GM23338 (cell line): ENCODE data around the gene KLHL40. TPM values are rescaled to one million over a fixed set of nuclear protein-coding genes. Genes with fewer than 3 reads are reported as not detected.

Experiments
- ATAC-seq: fragments of 200-7000 bp; cut with Tn5 transposase; 3 replicates; pipeline ENCODE4 v1.9.1; 2020
- DNase-seq: peaks from one replicate; pipeline ENCODE4 v3.0.0-alpha.2; 2015; ENCODE audit warnings: low spot score
- H2AFZ ChIP-seq: fragments of 200-600 bp; sonication (generic); 2 replicates; pipeline ENCODE4 v1.8.0; 2016; ENCODE audit warnings: antibody characterized with exemption, mild to moderate bottlenecking, moderate library complexity
- H3F3A ChIP-seq: fragments of 200-600 bp; sonication (generic); replicated peaks from 2 replicates; pipeline ENCODE4 v1.8.0; 2017; ENCODE audit warnings: antibody characterized with exemption, mixed run types, low read depth
- H3K27ac ChIP-seq: fragments of 200-600 bp; sonication (generic); 2 replicates; pipeline ENCODE4 v1.6.1; 2016; ENCODE audit warnings: low read depth
- H3K27me3 ChIP-seq: fragments of 200-600 bp; sonication (generic); 2 replicates; pipeline ENCODE4 v1.8.0; 2016; ENCODE audit warnings: mild to moderate bottlenecking, mixed run types, moderate library complexity; ENCODE audit not compliant: insufficient read depth
- H3K36me3 ChIP-seq: fragments of 200-600 bp; sonication (generic); 2 replicates; pipeline ENCODE4 v1.8.0; 2016; ENCODE audit warnings: mild to moderate bottlenecking; ENCODE audit not compliant: insufficient read depth
- H3K4me1 ChIP-seq: fragments of 200-600 bp; sonication (generic); 2 replicates; pipeline ENCODE4 v1.8.0; 2016; ENCODE audit warnings: mild to moderate bottlenecking, moderate library complexity; ENCODE audit not compliant: insufficient read depth
- H3K4me2 ChIP-seq: fragments of 200-600 bp; sonication (generic); 2 replicates; pipeline ENCODE4 v1.7.1; 2017; ENCODE audit warnings: mixed run types
- H3K4me3 ChIP-seq: fragments of 200-600 bp; sonication (generic); 2 replicates; pipeline ENCODE4 v1.6.1; 2016; ENCODE audit warnings: mixed run types
- H3K79me2 ChIP-seq: fragments of 200-600 bp; sonication (generic); replicated peaks from 2 replicates; pipeline ENCODE4 v1.8.0; 2017; ENCODE audit warnings: mild to moderate bottlenecking; ENCODE audit not compliant: insufficient read depth
- H3K9me2 ChIP-seq: fragments of 200-600 bp; sonication (generic); 2 replicates; pipeline ENCODE4 v1.8.0; 2017; ENCODE audit not compliant: insufficient read depth
- H4K20me1 ChIP-seq: fragments of 200-600 bp; sonication (generic); replicated peaks from 2 replicates; pipeline ENCODE4 v1.8.0; 2017; ENCODE audit warnings: mild to moderate bottlenecking; ENCODE audit not compliant: insufficient read depth
- H3K27ac Mint-ChIP-seq: 2 replicates; pipeline ENCODE4 v1.8.0; 2020; ENCODE audit warnings: inconsistent platforms, mild to moderate bottlenecking, moderate library complexity, mixed read lengths
- H3K27me3 Mint-ChIP-seq: 3 replicates; pipeline ENCODE4 v1.8.0; 2022; ENCODE audit warnings: low read depth, mild to moderate bottlenecking, moderate library complexity, mixed read lengths, inconsistent platforms; ENCODE audit not compliant: insufficient read depth, poor library complexity
- H3K36me3 Mint-ChIP-seq: 3 replicates; pipeline ENCODE4 v1.8.0; 2021; ENCODE audit warnings: low read depth, mild to moderate bottlenecking, inconsistent platforms, moderate library complexity, mixed read lengths
- H3K4me1 Mint-ChIP-seq: 3 replicates; pipeline ENCODE4 v1.8.0; 2020; ENCODE audit warnings: mild to moderate bottlenecking, inconsistent platforms, mixed read lengths
- H3K4me3 Mint-ChIP-seq: 3 replicates; pipeline ENCODE4 v1.8.0; 2021; ENCODE audit warnings: moderate library complexity, mild to moderate bottlenecking, inconsistent platforms, mixed read lengths
- H3K9me3 Mint-ChIP-seq: 3 replicates; pipeline ENCODE4 v1.8.0; 2020; ENCODE audit warnings: moderate library complexity, mild to moderate bottlenecking, inconsistent platforms, mixed read lengths
- CREB1 ChIP-seq: fragments of 250-450 bp; sonication (Bioruptor Pico); IDR thresholded peaks from 2 replicates; pipeline ENCODE4 v1.5.0; 2020; ENCODE audit warnings: low read depth, mild to moderate bottlenecking, moderate library complexity
- CTCF ChIP-seq, 2 experiments: fragments of 200-600 bp in 1 of 2; sonication (generic) in 1 of 2; conservative IDR thresholded peaks; 2 replicates each; pipeline versions ENCODE4 v1.5.1 to v1.6.1; 2016 to 2017; ENCODE audit warnings: antibody characterized with exemption in 2 of 2, low read depth in 2 of 2, mild to moderate bottlenecking in 2 of 2, moderate library complexity in 1 of 2
- ETS1 ChIP-seq: IDR thresholded peaks from 2 replicates; pipeline ENCODE4 v1.6.1; 2016; ENCODE audit warnings: antibody characterized with exemption
- EZH2 ChIP-seq: fragments of 200-600 bp; sonication (generic); IDR thresholded peaks from one replicate; pipeline ENCODE4 v1.8.0; 2017; ENCODE audit warnings: antibody characterized with exemption, mild to moderate bottlenecking, low read depth; ENCODE audit not compliant: unreplicated experiment
- EZH2phosphoT487 ChIP-seq: fragments of 200-600 bp; sonication (generic); IDR thresholded peaks from one replicate; pipeline ENCODE4 v1.8.1; 2018; ENCODE audit warnings: antibody characterized with exemption; ENCODE audit not compliant: unreplicated experiment
- JUNB ChIP-seq: IDR thresholded peaks from one replicate; pipeline ENCODE4 v1.6.1; 2016; ENCODE audit warnings: antibody characterized with exemption; ENCODE audit not compliant: unreplicated experiment
- NANOG ChIP-seq: IDR thresholded peaks from 2 replicates; pipeline ENCODE4 v1.6.1; 2016; ENCODE audit warnings: antibody characterized with exemption, borderline replicate concordance
- POLR2AphosphoS5 ChIP-seq: IDR thresholded peaks from 2 replicates; pipeline ENCODE4 v1.6.1; 2016; ENCODE audit warnings: antibody characterized with exemption, low read depth
- REST ChIP-seq: IDR thresholded peaks from one replicate; pipeline ENCODE4 v1.6.1; 2018; ENCODE audit warnings: antibody characterized with exemption; ENCODE audit not compliant: unreplicated experiment
- STAT1 ChIP-seq: IDR thresholded peaks from one replicate; pipeline ENCODE4 v1.6.1; 2016; ENCODE audit warnings: antibody characterized with exemption; ENCODE audit not compliant: unreplicated experiment
- ZNF114 ChIP-seq: fragments of 250-450 bp; sonication (Bioruptor Pico); IDR thresholded peaks from 2 replicates; pipeline ENCODE4 v1.5.0; 2020; ENCODE audit warnings: mild to moderate bottlenecking, moderate library complexity
- ZNF331 ChIP-seq: fragments of 250-450 bp; sonication (Bioruptor Pico); IDR thresholded peaks from 2 replicates; pipeline ENCODE4 v1.5.0; 2020; ENCODE audit warnings: low read depth, mild to moderate bottlenecking, moderate library complexity
- ZNF462 ChIP-seq: fragments of 250-450 bp; sonication (Bioruptor Pico); IDR thresholded peaks from 2 replicates; pipeline ENCODE4 v1.5.0; 2020; ENCODE audit warnings: mild to moderate bottlenecking, moderate library complexity
- polyA plus RNA-seq: library from polyadenylated mRNA; unstranded; fragments of >200 nt; fragmentation: Nextera tagmentation; extraction: Ambion mirVana; gene quantifications from 2 replicates; pipeline ENCODE4 v1.2.1, GENCODE V29; 2016
- total RNA-seq: library from RNA; depleted of rRNA; stranded (reverse); fragments of >200 nt; shearing (Covaris generic); gene quantifications from 2 replicates; pipeline ENCODE4 v1.2.3, GENCODE V29; 2014

KLHL40 gene
- total and polyA plus RNA-seq, 2 experiments from 2014 or later: not detected

- no peak overlapping the region for H3K27ac Mint-ChIP-seq
- Histone ChIP-seq H3K9me2 (no peaks in the 10 kb centered on the region), H2AFZ (no peak overlapping the region), H3K4me3 (no peak overlapping the region), H3K36me3 (peaks cover 87% of the 10 kb centered on the region), H3K27me3 (no peaks in the 10 kb centered on the region), H3K79me2 (peaks cover 11% of the 10 kb centered on the region; the same call in 1 of the 2 replicates), H3F3A (no peaks in the 10 kb centered on the region), H3K27ac (no peak overlapping the region), H3K4me1 (no peaks in the 10 kb centered on the region), H3K4me2 (no peak overlapping the region), H4K20me1 (peaks cover 12% of the 10 kb centered on the region; the same call in 1 of the 2 replicates)
- no peaks in the 10 kb centered on the region for H3K27me3 Mint-ChIP-seq
- H3K9me3 Mint-ChIP-seq: no peaks in the 10 kb centered on the region; the same call in 2 of the 3 replicates
- H3K4me3 Mint-ChIP-seq: no peak overlapping the region
- ATAC-seq: no peak
- peaks cover 48% of the 10 kb centered on the region for H3K36me3 Mint-ChIP-seq
- TF ChIP-seq EZH2phosphoT487: no peak
- no peak for TF ChIP-seq REST
- no peak for TF ChIP-seq ETS1
- no peak for TF ChIP-seq POLR2AphosphoS5
- no peak for TF ChIP-seq ZNF331 (CRISPR knock-in tag)
- no peak for TF ChIP-seq ZNF462 (CRISPR knock-in tag)
- no peak for TF ChIP-seq STAT1
- no peak for TF ChIP-seq CTCF (conservative IDR thresholded peaks at IDR 0.05; ENCODE audit: low read depth in 2 of 2)
- no peak for TF ChIP-seq NANOG
- no peak for TF ChIP-seq EZH2
- no peak for TF ChIP-seq CREB1
- no peak for TF ChIP-seq ZNF114 (CRISPR knock-in tag)
- no peak for TF ChIP-seq JUNB
- H3K4me1 Mint-ChIP-seq: no peaks in the 10 kb centered on the region
- no peak for DNase-seq
Observed at GRCh38 chr3:42638339-42638842, 46.9 kb upstream of the KLHL40 start.
